Measurements from ENCODE around the gene COL5A1.

The COL5A1 gene

DNA sequence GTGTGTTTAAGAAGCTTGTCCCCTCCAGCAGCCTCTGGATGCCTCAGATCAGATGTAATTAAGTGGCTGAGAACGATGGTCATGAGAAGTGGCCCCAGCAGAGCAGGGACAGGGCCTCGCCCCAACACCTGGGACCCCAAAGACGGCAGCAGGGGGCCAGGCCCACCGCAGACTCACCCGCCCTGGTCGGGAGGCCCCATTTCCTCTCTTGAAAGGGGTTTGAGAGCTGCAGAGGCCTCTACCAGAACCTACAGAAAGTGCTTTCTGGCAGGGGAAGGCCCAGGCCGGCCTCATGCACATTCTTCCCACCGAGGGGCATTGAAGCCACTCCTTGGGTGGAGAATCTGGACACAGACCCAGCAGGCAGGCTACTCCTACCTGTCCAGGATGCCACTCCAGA, 153.8 kb downstream of the COL5A1 start:
- no peak for DNase-seq

DNA sequence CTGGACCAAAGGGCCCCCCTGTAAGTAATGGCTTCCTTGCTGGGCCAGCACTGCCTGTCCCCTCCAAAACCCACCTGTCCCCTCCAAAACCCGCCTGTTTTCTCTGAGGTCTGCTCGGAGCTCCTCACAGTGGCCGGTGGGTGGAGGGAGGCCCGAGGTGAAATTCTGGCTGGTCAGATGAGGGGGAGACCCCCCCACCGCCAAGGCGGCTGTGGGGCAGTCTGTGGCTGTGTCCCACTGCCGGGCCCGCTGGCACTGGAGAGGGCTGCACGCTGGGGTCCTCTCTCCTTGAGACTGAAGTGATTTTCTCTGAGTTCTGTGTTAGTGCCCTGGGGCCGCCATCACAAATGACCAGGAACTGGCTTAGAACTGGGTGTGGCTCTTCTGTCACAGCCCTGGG, 155.3 kb downstream of the COL5A1 start:
- no peak for DNase-seq

DNA sequence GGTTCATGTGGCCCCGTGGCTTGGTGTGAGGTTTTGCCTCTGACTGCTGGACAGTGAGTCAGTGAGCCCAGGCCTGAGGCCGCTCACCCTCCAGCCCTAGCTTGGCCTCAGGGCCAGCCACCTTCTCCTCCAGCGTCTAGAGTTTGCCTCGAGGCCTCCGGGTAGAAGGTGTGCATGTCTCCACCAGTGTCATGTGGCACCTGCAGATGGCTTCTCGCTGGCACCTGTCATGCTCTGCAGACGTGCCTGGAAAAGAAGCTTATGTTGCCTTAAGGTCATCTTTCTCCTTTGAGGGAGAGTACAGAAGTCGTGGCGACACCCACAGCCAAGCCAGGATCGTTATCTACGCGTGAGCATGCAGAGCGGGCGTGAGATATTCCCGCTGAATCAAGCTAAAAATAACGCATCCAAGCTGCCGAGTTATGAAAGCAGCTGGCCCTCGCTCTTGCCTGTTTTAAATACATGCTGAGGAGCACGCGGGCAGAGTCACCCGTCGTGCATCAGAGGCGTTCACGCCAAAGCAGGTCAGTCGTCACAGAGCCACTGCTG, 159.3 kb downstream of the COL5A1 start:
- DNase-seq, result no peak

DNA sequence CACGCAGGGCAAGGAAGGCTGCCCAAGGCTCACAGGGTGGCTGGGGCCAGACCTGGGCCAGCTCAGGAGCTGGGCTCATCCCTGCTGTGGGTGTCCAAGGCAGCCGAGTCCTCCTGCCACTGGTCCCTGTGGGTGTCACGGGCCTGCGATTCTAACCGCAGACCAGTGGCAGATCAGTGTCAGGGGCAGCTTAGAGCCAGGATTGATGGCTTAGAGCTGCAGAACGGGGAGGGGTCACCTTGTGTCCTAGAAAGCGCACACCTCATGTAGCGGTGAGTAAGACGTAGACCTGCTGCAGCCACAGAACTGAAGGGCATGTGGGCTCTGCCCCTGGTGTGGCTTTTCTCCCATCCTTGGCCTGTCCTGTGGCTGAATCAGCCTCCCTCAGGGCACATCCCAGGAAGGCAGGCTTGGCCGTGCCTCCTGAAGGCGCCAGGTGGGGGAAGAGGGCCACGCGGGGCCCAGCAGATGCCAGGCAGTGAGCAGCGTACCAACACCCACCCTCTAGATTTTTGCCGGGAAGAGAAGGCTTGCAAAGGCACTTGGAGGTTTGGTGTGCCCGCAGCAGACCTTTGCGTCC, 160.7 kb downstream of the COL5A1 start:
- no peak for DNase-seq

DNA sequence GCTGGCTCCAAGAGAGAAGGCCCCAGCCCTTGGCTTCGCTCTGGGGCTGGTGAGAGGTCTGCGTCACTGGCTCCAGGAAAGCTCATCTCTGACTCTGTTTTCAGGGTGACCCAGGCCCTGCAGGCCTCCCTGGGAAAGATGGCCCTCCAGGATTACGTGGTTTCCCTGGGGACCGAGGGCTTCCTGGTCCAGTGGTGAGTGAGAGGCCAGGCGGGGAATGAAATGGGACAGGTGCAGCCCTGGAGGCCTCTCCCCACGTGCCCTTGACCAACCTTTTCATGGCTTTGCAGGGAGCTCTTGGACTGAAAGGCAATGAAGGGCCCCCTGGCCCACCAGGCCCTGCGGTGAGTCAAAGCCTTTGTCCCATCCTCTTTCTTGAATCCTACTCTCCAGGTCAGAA, 163.3 kb downstream of the COL5A1 start:
- no peak for DNase-seq

DNA sequence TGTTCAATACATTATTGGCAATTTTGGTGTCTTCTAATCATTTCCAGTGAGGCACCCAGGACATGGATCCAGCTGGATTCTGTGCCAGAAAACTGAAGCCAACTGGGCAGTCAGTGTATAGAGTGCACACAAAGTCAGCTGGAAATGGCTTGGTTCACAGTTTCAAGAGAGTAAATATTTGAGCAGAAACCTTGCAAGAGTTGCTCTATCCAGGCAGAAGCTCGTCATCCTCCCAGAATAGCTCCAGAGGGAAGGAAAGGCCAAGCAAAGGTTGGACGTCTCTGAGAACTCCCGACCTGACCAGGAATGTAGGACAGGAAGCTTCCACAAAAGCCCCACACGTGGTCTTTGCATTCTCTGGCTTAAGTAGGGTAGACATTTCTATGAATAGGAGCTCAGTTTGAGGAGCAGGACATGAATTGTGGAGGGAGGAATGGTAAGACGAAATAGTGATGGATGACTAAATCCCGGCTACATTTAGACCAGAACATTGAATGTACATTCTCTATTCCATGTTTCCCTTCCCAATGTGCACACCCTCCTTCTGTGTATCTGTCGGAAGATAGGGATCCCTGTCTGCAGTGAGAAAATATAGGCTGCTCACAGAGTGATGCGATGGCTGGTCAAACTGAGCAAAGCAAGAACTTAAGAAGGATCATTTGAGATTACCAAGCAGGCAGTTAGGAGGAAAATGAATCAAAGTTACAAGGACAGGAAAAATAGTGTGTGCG, 166.3 kb downstream of the COL5A1 start:
- no peak for DNase-seq

DNA sequence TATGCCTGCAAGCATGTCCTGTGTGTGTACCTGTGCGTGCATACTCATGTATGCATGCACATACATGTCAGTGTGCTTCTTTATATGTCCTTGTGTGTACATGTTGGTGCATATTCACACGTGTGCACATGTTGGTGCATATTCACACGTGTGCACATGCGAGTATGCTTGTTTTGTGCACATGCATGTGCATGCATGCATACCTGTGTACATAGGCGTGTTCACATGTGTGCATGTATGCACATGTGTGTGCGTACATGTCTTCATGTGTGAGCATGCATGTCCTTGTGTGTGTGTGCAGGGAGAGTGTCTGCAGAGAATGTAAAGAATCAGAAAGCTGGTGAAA, 166.8 kb downstream of the COL5A1 start:
- no peak for DNase-seq

DNA sequence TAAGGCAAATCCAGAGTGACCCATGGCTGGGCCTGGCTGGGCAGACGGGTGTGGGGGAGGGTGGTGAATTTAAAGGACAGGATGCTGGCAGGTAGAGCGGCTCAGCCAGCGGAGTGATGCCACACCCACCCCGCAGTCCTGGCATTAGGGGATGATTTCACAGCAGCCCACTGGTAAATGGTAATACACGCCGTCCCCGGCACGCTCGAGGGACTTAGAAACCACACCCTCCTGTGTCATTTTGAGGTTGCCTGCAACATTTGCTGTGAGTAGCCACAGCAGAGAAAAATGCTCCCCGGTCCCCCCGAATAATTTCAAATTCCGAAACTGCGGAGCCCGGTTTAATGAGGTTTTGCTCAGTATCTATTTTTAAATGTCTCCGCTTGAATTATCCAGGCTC, 167.7 kb downstream of the COL5A1 start:
- no peak for DNase-seq

DNA sequence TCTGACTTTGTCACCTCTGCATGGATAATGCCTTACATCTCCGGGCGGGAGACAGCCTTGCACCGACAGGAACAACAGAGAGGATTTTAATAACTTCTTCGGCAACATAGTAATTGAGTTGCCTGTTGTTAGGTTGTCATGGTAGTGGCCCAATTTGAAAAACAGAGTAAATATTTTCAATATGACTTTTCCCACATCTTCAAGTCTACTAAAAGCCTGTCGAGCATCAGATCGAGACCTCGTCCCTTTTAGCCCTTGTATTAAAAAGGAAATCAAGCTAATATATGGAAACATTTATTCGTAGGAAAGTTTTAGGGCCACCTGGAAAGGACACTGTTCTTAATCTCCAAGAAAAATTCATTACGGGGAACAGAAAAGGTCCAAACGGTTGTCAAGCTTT, 168.2 kb downstream of the COL5A1 start:
- no peak for DNase-seq

DNA sequence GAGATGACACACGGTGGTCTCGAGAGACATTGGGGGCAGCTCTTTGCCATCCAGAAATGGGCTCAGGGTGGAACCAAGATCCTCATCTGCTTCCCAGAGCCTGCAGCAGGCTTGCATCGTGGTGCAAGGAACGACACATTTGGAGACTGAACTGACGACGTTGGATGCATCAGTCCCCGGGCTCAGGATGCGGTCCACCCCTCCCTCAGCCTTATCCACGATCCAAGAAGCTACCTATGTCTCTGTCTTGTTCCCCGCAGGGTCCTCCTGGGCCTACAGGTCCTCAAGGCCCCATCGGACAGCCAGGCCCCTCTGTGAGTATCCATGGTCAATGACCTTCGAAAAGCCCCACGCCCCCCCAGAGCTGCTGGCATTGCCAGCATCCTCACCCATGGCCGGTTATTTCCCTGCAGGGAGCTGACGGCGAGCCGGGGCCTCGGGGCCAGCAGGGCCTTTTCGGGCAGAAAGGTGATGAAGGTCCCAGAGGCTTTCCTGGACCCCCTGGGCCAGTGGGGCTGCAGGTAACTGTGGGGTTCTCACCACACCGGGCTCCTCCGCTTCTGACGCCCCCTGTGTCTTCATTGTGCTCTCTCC, 169.6 kb downstream of the COL5A1 start:
- no peak for DNase-seq

DNA sequence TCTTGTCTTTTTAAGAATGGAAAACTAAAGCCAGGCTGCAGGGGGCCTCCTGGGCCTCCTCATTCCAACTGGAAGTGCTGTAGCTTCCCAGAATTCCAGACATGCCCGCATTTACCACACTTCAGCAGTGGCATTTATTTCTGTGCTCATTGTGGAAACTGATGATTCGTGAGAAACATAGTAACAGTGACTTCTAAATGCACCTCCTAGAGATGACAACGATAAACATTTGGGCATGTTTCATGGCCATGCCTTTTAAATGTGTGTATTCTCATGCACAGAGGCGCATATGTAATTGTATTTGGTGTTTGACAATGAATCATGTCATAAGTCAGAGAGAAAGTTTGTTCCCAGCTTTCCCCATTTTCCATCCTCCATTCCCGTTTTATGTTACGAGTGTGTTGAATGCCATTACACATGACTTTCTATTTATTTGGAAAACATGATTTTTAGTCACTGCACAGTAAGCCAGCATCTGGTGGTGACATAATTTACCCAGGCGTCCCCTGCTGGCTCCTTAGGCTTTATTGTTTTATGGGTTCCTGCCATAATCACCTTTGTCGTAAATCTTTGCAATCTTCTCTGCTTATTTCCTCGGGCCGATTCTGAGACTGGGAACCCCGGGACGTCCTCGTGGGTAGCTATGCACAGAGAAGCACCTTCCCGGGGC, 170.2 kb downstream of the COL5A1 start:
- no peak for DNase-seq

DNA sequence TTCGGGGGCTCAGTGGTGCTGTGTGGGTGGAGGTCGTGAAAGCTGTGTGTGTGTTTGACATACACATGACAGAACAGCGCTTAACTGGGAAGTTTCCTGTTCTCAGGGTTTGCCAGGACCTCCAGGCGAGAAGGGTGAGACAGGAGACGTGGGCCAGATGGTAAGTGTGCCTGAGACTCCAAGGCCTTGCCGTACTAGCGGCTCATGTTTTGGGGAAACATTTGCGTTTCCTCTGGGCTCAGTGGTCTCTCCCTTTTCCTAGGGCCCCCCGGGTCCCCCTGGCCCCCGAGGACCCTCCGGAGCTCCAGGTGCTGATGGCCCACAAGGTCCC, 170.7 kb downstream of the COL5A1 start:
- no peak for DNase-seq

DNA sequence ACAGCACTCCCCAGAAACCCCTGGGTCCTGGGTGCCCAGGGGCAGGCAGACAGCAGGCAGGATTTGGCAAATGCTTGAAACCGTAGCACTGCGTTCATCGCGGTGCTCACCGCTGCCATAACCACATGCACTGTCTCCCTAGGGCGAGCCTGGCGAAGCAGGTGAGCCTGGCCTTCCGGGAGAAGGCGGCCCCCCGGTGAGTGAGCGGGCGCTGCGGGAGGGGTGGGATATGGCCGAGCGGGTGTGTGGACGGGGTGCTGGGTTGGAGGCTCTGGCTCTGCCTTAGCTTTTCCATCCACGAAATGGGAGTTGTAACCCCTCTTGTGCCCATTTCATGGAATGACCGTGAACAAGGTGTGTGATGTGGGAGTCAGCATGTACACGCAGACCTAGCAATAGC, 172.2 kb downstream of the COL5A1 start:
- no peak for DNase-seq

DNA sequence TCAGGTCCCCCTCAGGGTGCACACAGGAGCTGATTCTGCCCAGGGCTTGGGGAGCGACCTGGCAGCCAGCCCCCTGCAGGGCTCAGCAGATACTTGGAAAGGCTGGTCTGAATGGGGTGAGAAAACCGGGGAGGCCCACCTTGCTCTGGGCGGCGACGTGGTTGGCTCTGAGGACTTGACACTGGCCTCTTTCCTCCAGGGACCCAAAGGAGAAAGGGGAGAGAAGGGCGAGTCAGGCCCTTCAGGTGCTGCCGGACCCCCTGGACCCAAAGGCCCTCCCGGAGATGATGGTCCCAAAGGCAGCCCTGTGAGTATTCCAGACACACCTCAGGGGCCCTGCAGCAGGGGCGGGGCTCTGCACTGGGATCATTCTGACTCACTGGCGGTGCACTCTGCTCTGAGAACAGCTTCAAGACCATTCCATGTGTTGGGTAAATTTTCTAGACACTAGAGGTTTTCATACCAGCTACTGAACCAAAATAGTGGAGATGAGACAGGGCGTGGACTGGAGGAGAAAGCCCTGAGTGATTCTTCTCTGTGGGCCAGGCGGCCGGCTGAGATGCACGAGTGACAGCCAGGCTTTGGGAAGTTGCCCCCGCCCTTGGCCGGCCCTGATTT, 173.1 kb downstream of the COL5A1 start:
- DNase-seq, result no peak

DNA sequence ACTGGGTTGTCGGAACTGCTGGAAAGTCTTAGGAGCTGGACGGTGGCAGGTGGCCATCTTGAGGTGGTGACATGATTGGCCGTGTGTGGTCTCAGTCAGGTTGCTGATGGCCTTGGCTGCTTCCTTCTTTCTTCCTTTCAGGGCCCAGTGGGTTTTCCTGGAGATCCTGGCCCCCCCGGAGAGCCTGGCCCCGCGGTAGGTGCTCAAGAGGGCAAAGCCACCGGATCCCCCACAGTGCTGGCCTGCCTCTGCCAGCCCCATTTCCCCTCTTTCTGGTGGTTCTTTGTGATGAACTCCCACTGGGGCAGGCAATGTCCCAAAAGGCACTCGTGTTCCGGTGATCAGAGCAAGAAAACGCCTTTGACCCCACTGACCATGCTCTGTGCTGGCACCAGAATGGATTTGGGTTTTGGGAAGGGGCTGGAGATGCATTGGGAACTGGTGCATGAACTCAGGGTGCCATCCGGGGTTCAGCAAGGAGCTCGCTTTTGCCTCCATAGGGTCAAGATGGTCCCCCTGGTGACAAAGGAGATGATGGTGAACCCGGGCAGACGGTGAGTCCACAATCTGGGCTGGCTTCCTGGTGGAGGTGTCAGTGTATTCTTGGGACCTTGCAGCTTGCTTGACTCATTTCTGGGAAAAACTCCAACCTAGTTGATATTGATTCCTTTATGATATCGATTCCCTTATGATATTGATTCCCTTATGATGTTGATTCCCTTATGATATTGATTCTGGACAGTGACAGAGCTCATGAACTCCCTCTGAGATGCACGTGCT, 174.0 kb downstream of the COL5A1 start:
- no peak for DNase-seq

DNA sequence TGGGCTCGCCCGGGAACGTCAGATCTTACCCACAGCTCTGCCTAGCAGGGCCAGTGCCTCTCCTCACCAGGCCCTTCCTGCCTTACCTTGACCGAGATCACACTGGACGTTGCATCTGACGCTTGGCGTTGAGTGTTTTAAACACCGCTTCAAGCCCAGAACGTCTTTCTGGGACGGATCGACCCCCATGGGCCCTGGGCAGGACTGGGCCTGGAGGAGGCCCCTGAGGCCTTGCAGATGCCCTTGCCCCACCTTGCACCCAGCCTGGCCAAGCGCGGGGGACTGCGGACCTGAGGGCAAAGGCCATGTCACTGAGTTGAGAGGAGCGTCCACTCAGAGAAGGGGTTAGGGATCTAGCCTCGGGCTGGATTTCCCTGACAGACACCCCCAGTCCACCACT, 174.7 kb downstream of the COL5A1 start:
- no peak for DNase-seq

DNA sequence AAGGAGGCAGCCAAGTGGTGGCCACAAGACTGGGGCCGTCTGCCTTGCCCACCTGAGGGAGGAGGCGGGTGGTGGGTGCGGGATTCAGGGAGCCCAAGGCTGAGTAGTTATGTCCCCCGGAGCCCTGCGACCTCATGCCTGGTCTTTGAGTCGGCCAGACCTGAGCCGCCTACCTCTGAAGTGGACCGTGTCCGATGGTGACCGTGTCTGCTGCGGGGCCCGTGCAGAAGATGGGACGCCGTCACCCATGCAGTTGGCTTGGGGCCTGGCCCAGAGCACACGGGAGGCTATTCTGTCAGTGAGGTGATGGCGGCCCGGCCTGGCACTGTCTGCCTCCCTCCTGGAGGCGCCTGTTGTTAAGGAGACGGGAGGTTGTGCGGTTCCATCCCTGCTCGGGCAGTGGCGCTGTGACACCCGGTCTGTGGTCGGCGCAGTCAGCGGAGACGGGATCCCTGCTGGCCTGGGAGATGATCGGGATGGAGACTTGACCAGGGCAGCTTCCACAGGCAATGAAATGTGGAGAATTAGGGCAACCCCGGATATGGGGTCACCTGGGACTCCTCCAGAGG, 176.5 kb downstream of the COL5A1 start:
- no peak for DNase-seq

DNA sequence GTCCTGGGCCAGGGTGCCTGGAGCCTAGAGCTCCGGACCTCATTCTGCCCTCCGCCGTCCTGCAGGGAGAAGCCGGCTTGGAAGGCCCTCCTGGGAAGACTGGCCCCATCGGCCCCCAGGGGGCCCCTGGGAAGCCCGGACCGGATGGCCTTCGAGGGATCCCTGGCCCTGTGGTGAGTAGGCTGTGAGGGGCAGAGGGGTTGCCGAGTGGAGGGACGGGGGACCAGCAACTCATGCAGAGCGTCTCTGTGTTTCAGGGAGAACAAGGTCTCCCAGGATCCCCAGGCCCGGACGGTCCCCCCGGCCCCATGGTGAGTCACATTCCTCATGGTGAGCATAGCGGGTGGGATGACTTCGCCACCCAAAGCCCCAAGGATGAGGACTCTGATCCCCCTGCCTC, 177.0 kb downstream of the COL5A1 start:
- no peak for DNase-seq

DNA sequence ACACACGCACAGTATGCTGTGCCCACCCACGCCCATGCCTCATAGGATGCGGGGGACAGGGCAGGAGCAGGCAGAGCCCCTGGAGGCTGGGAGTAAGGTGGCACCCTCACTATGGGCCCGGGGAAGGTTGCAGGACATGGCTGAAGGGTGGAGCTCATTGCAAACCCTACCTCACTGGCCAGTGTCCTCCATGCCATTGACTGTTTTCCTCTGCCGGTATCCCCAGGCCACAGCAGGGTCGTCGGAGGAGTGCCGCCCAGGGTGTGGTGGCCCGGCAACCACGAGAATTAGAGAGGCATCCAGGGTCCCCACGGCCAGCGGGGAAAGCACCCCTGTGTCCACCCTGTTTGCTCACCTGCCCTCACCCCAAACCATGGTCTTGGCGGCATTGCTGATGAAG, 179.3 kb downstream of the COL5A1 start:
- DNase-seq, result no peak

DNA sequence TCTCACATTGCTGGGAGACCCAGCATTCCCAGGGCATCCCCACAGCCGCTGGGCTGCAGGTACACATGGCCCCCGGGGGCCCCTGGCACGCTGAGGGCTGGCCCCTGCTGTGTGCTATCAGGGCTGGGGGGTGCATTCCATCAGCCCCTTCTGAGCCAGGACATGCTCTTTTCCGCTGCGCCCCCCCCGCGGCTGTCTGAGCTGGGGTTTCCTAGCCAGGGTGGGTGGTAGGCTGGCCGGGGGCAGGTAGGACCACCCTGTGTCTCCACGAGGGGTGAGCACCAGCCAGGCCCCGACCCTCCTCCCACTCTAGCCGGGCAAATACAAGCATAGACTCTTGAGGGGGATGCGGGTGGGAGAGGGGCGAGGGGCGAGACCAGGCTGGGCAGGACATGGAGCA, 180.9 kb downstream of the COL5A1 start:
- DNase-seq, result no peak

DNA sequence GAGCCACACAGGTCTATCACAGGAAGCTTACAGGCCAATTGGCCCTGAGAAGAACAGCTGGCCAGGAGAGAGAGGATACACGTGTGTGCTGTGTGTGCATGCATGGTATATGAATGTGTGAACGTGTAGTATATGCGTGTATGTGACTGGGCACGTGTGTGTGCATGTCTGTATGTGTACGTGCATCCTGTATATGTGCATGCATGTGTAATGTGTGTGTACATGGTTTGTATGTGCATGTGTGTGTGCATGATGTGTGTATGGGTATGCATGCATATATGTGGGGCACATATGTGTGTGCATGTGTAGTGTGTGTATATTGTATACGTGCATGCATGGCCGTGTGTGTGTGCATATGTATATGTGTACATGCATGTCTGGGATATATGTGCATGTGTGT, 182.0 kb downstream of the COL5A1 start:
- DNase-seq, result no peak

DNA sequence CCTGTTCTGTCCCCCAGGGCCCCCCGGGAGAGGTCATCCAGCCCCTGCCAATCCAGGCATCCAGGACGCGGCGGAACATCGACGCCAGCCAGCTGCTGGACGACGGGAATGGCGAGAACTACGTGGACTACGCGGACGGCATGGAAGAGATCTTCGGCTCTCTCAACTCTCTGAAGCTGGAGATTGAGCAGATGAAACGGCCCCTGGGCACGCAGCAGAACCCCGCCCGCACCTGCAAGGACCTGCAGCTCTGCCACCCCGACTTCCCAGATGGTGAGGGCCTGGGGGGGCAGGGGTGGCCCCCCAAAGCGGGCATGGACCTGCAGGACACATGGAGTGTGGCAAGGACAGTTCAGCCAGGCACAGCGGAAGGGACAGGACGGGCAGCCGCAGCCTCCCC, 183.0 kb downstream of the COL5A1 start:
- no peak for DNase-seq

DNA sequence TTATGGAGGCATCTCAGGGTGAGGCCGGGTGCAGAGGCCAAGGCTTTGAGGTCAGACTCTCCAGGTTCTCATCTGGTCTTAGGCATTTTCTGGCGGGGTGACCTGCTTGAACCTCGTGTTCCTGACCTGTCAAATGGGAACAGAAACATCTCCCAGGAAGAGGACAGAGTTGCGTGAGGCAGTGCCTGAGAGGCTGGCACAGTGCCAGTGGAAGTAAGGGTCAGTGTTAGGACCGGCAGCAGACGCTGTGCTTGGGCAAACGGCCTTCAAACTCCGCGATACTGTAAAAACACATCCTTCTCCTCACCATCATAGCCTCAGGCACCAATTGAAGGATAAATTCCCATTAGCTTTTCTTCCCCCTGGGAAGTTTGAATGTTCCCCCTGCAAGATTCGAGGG, 183.4 kb downstream of the COL5A1 start:
- no peak for DNase-seq

All from activated CD4-positive, alpha-beta T cell treated with anti-CD3 and anti-CD28 coated beads for 1 hour (primary cell).